ENCODE data around the gene FAM20C.
"Not testable (repeated sequence)": the region's sequence is repeated elsewhere in the genome, so short reads cannot be mapped to it uniquely, and the experiment has no call there.

The FAM20C gene

DNA sequence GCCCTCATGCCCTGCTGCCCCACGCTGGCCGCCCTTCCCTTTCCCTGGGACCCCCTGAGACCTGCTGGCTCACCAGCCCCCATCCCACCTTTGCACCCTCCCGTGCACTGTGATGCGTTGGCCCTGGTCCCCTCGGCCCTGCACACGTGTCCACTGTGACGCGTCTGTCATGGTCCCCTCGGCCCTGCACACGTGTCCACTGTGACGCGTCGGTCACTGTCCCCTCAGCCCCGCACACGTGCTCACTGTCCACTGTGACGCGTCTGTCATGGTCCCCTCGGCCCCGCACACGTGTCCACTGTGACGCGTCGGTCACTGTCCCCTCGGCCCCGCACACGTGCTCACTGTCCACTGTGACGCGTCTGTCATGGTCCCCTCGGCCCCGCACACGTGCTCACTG lies 14.0 kb downstream of the FAM20C start:
- H3K36me3 ChIP-seq (ENCODE audit: control insufficient read depth, insufficient read depth, low read length); H3K18ac ChIP-seq (ENCODE audit: low read length): not testable (repeated sequence)
- WGBS (ENCODE audit: extremely low coverage, insufficient coverage, low lambda C conversion rate), result no CpG with 5 or more reads among the region's 31 CpGs

DNA sequence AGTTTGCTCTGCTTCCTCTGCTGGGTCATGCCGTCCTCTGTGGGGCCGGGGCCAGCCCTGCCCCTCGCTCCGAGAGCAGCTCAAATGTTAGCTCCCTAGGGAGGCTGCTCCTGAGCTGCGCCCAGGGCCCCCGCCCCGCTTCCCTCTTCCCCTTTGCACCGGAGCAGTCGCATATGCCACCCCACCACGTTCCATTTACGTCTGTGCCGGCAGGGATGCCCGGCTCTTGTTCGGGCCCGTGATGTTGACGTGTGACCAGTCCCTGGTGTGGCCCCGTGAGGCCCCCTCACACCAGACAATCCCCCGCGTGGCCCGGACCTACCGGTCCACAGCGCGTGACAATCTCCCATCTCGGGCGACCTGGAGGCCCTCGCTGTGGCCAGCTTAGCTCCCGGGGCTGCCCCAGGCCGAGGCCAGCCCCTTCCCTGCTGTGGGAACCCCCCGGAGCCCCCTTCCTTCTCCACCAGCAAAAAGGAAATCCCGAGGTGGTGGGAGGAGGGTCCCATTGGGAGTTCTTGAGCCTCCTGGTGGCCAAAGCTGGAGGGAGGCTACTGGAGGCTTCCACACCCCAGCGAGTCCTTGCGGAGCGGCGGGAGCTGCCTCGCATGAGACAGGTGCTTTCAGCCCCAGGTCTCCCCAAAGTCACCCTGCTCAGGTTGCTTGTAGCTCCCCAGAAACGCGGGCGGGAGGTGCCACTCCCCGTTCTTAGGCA lies 15.2 kb downstream of the FAM20C start:
- no CpG with 5 or more reads among the region's 39 CpGs for WGBS (ENCODE audit: extremely low coverage, insufficient coverage, low lambda C conversion rate)
- DNase-seq, result peak; percentile 61

More for the DNA sequence above, 14.0 kb downstream of the FAM20C start:
- DNase-seq; H4K8ac ChIP-seq (ENCODE audit: low read depth, low read length); H2BK120ac ChIP-seq (ENCODE audit: low read depth, low read length); H3K27ac ChIP-seq (ENCODE audit: low read depth, low read length); H3K4me3 ChIP-seq (ENCODE audit: low read length); H2BK5ac ChIP-seq (ENCODE audit: low read length); H3K9ac ChIP-seq (ENCODE audit: low read length); H4K5ac ChIP-seq (ENCODE audit: low read length); H3K56ac ChIP-seq (ENCODE audit: low read length); H3K4me1 ChIP-seq (ENCODE audit: control insufficient read depth, low read depth, low read length); H3K27me3 ChIP-seq (ENCODE audit: insufficient read depth, low read length, poor library complexity); H3K79me2 ChIP-seq (ENCODE audit: control insufficient read depth, insufficient read depth, low read length); H3K23ac ChIP-seq (ENCODE audit: low read length); H2BK15ac ChIP-seq (replicated peaks; ENCODE audit: low read depth); H3K79me1 ChIP-seq (ENCODE audit: low read length); H3K4me2 ChIP-seq (ENCODE audit: low read length); H2AK5ac ChIP-seq (ENCODE audit: low read length); H3K4ac ChIP-seq (ENCODE audit: low read depth, low read length): not testable (repeated sequence)

GRCh38 chr7:208130-208673 lies 15.8 kb downstream of the FAM20C start:
- Histone ChIP-seq H3K27ac (ENCODE audit: low read depth, low read length) (no peak overlapping the region), H3K56ac (ENCODE audit: low read length) (no peak overlapping the region), H3K79me1 (ENCODE audit: low read length) (no peaks in the 10 kb centered on the region), H2AK5ac (ENCODE audit: low read length) (no peak overlapping the region), H3K4me1 (ENCODE audit: control insufficient read depth, low read depth, low read length) (no peaks in the 10 kb centered on the region), H3K18ac (ENCODE audit: low read length) (no peak overlapping the region), H4K5ac (ENCODE audit: low read length) (no peak overlapping the region), H3K27me3 (ENCODE audit: insufficient read depth, low read length, poor library complexity) (no peaks in the 10 kb centered on the region), H3K4me3 (ENCODE audit: low read length) (no peak overlapping the region), H2BK120ac (ENCODE audit: low read depth, low read length) (no peak overlapping the region), H4K8ac (ENCODE audit: low read depth, low read length) (no peak overlapping the region), H3K4ac (ENCODE audit: low read depth, low read length) (no peak overlapping the region), H3K36me3 (ENCODE audit: control insufficient read depth, insufficient read depth, low read length) (no peaks in the 10 kb centered on the region), H3K23ac (ENCODE audit: low read length) (no peak overlapping the region), H2BK15ac (replicated peaks; ENCODE audit: low read depth) (no peak overlapping the region), H3K4me2 (ENCODE audit: low read length) (no peak overlapping the region), H3K9ac (ENCODE audit: low read length) (no peak overlapping the region), H3K79me2 (ENCODE audit: control insufficient read depth, insufficient read depth, low read length) (no peaks in the 10 kb centered on the region), H2BK5ac (ENCODE audit: low read length) (no peak overlapping the region)
- no peak for DNase-seq
- WGBS (ENCODE audit: extremely low coverage, insufficient coverage, low lambda C conversion rate), result no CpG with 5 or more reads among the region's 10 CpGs

More for the DNA sequence above, 15.2 kb downstream of the FAM20C start:
- Histone ChIP-seq H4K8ac (ENCODE audit: low read depth, low read length) (no peak overlapping the region), H3K36me3 (ENCODE audit: control insufficient read depth, insufficient read depth, low read length) (no peaks in the 10 kb centered on the region), H3K23ac (ENCODE audit: low read length) (no peak overlapping the region), H3K4ac (ENCODE audit: low read depth, low read length) (no peak overlapping the region), H3K27me3 (ENCODE audit: insufficient read depth, low read length, poor library complexity) (no peaks in the 10 kb centered on the region), H3K4me2 (ENCODE audit: low read length) (no peak overlapping the region), H3K9ac (ENCODE audit: low read length) (no peak overlapping the region), H2BK15ac (replicated peaks; ENCODE audit: low read depth) (no peak overlapping the region), H3K79me1 (ENCODE audit: low read length) (no peaks in the 10 kb centered on the region), H2AK5ac (ENCODE audit: low read length) (no peak overlapping the region), H3K4me1 (ENCODE audit: control insufficient read depth, low read depth, low read length) (no peaks in the 10 kb centered on the region), H3K56ac (ENCODE audit: low read length) (no peak overlapping the region), H2BK120ac (ENCODE audit: low read depth, low read length) (no peak overlapping the region), H2BK5ac (ENCODE audit: low read length) (no peak overlapping the region), H3K79me2 (ENCODE audit: control insufficient read depth, insufficient read depth, low read length) (no peaks in the 10 kb centered on the region), H3K27ac (ENCODE audit: low read depth, low read length) (no peak overlapping the region), H3K4me3 (ENCODE audit: low read length) (no peak overlapping the region), H4K5ac (ENCODE audit: low read length) (no peak overlapping the region), H3K18ac (ENCODE audit: low read length) (no peak overlapping the region)

DNA sequence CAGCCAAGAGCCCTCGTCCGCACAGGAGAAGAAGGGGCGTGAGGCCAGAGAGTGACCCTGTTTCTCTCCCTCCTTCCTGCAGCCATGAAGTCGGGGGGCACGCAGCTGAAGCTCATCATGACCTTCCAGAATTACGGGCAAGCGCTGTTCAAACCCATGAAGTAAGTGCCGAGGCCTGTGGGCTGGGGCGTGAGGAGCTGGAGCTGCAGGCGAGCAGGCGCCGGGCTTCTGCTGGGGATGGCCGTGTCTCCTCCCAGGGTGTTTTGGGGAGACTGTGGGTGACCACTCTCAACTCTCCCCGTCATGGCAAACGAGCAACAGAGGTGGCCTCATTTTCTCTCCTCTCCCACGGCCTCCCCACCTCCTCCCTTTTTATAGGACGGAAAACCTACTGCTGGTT lies 16.4 kb downstream of the FAM20C start:
- Histone ChIP-seq H3K79me1 (ENCODE audit: low read length) (no peaks in the 10 kb centered on the region), H4K5ac (ENCODE audit: low read length) (no peak overlapping the region), H2BK5ac (ENCODE audit: low read length) (no peak overlapping the region), H3K36me3 (ENCODE audit: control insufficient read depth, insufficient read depth, low read length) (no peaks in the 10 kb centered on the region), H3K4me1 (ENCODE audit: control insufficient read depth, low read depth, low read length) (no peaks in the 10 kb centered on the region), H3K27me3 (ENCODE audit: insufficient read depth, low read length, poor library complexity) (no peaks in the 10 kb centered on the region), H3K4me3 (ENCODE audit: low read length) (no peak overlapping the region), H3K79me2 (ENCODE audit: control insufficient read depth, insufficient read depth, low read length) (peaks cover 2% of the 10 kb centered on the region), H3K23ac (ENCODE audit: low read length) (no peak overlapping the region), H3K18ac (ENCODE audit: low read length) (no peak overlapping the region), H2BK15ac (replicated peaks; ENCODE audit: low read depth) (no peak overlapping the region), H3K27ac (ENCODE audit: low read depth, low read length) (no peak overlapping the region), H3K4ac (ENCODE audit: low read depth, low read length) (no peak overlapping the region), H3K4me2 (ENCODE audit: low read length) (no peak overlapping the region), H3K9ac (ENCODE audit: low read length) (no peak overlapping the region), H2AK5ac (ENCODE audit: low read length) (no peak overlapping the region), H2BK120ac (ENCODE audit: low read depth, low read length) (no peak overlapping the region), H4K8ac (ENCODE audit: low read depth, low read length) (no peak overlapping the region), H3K56ac (ENCODE audit: low read length) (no peak overlapping the region)
- no CpG with 5 or more reads among the region's 17 CpGs for WGBS (ENCODE audit: extremely low coverage, insufficient coverage, low lambda C conversion rate)
- no peak for DNase-seq

DNA sequence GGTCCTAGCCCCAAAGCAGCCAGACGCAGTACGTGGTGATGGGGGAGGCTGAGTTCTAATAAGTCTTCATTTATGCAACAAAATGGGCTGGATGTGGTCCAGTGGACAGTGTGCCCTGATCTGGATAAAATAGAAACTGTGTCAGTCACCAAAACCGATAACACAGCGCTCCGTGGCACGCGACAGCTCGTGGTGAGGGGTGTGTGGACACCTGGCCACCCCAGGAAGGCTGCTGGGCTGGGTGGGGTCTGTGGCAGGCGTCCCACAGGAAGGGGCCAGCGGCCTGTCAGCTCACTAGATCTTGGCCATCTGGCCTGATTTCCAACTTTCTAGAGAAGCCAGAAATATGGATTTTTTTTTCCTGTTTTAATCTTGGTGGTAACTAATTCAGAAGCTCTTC lies 17.0 kb downstream of the FAM20C start:
- H3K4me2 ChIP-seq (ENCODE audit: low read length), result no peak overlapping the region
- no peaks in the 10 kb centered on the region for H3K36me3 ChIP-seq (ENCODE audit: control insufficient read depth, insufficient read depth, low read length)

GRCh38 chr7:209906-210305 lies 17.5 kb downstream of the FAM20C start:
- Histone ChIP-seq H3K4me1 (ENCODE audit: control insufficient read depth, low read depth, low read length) (no peaks in the 10 kb centered on the region), H2BK15ac (replicated peaks; ENCODE audit: low read depth) (no peak overlapping the region), H3K4me3 (ENCODE audit: low read length) (no peak overlapping the region), H2BK5ac (ENCODE audit: low read length) (no peak overlapping the region), H3K4me2 (ENCODE audit: low read length) (no peak overlapping the region), H3K79me2 (ENCODE audit: control insufficient read depth, insufficient read depth, low read length) (peaks cover 2% of the 10 kb centered on the region), H3K56ac (ENCODE audit: low read length) (no peak overlapping the region), H2AK5ac (ENCODE audit: low read length) (no peak overlapping the region), H3K4ac (ENCODE audit: low read depth, low read length) (no peak overlapping the region), H3K9ac (ENCODE audit: low read length) (no peak overlapping the region), H3K27ac (ENCODE audit: low read depth, low read length) (no peak overlapping the region), H3K79me1 (ENCODE audit: low read length) (peaks cover 1% of the 10 kb centered on the region), H3K23ac (ENCODE audit: low read length) (no peak overlapping the region), H4K5ac (ENCODE audit: low read length) (no peak overlapping the region), H2BK120ac (ENCODE audit: low read depth, low read length) (no peak overlapping the region), H3K36me3 (ENCODE audit: control insufficient read depth, insufficient read depth, low read length) (no peaks in the 10 kb centered on the region), H4K8ac (ENCODE audit: low read depth, low read length) (no peak overlapping the region), H3K27me3 (ENCODE audit: insufficient read depth, low read length, poor library complexity) (no peaks in the 10 kb centered on the region), H3K18ac (ENCODE audit: low read length) (no peak overlapping the region)
- WGBS (ENCODE audit: extremely low coverage, insufficient coverage, low lambda C conversion rate), result no CpG with 5 or more reads among the region's 24 CpGs
- DNase-seq, result no peak

More for the DNA sequence above, 17.0 kb downstream of the FAM20C start:
- H3K18ac ChIP-seq (ENCODE audit: low read length), result no peak overlapping the region
- H2BK120ac ChIP-seq (ENCODE audit: low read depth, low read length), result no peak overlapping the region
- no peak overlapping the region for H3K4me3 ChIP-seq (ENCODE audit: low read length)
- no peak overlapping the region for H4K8ac ChIP-seq (ENCODE audit: low read depth, low read length)
- DNase-seq, result no peak
- H3K56ac ChIP-seq (ENCODE audit: low read length), result no peak overlapping the region
- H3K79me2 ChIP-seq (ENCODE audit: control insufficient read depth, insufficient read depth, low read length), result peaks cover 2% of the 10 kb centered on the region
- no peaks in the 10 kb centered on the region for H3K4me1 ChIP-seq (ENCODE audit: control insufficient read depth, low read depth, low read length)
- no peak overlapping the region for H4K5ac ChIP-seq (ENCODE audit: low read length)
- no peaks in the 10 kb centered on the region for H3K27me3 ChIP-seq (ENCODE audit: insufficient read depth, low read length, poor library complexity)
- H2BK5ac ChIP-seq (ENCODE audit: low read length), result no peak overlapping the region
- no peak overlapping the region for H2AK5ac ChIP-seq (ENCODE audit: low read length)
- WGBS (ENCODE audit: extremely low coverage, insufficient coverage, low lambda C conversion rate), result no CpG with 5 or more reads among the region's 10 CpGs
- H3K4ac ChIP-seq (ENCODE audit: low read depth, low read length), result no peak overlapping the region
- H3K79me1 ChIP-seq (ENCODE audit: low read length), result no peaks in the 10 kb centered on the region
- no peak overlapping the region for H3K27ac ChIP-seq (ENCODE audit: low read depth, low read length)
- H2BK15ac ChIP-seq (replicated peaks; ENCODE audit: low read depth), result no peak overlapping the region
- H3K23ac ChIP-seq (ENCODE audit: low read length), result no peak overlapping the region
- H3K9ac ChIP-seq (ENCODE audit: low read length), result no peak overlapping the region

Measured in mesendoderm (in vitro differentiated cells).